ENCODE measurements around the gene RRP1B.
"Not testable (repeated sequence)": the region's sequence is repeated elsewhere in the genome, so short reads cannot be mapped to it uniquely, and the experiment has no call there.

Gene RRP1B

GRCh38 chr21:43667191-43667904, 8.0 kb downstream of the RRP1B start:
- DNase-seq, result no peak

GRCh38 chr21:43669828-43670605, 10.7 kb downstream of the RRP1B start:
- ATAC-seq (no peak), DNase-seq (no peak)

More at GRCh38 chr21:43667191-43667904, 8.0 kb downstream of the RRP1B start:
- ATAC-seq, result peak; percentile 75

GRCh38 chr21:43675871-43676270, 16.5 kb downstream of the RRP1B start:
- no peak for ATAC-seq
- DNase-seq, result no peak

- no peak for DNase-seq
- ATAC-seq, result no peak
Observed at GRCh38 chr21:43676391-43676790, 17.0 kb downstream of the RRP1B start.

- ATAC-seq (no peak), DNase-seq (no peak)
Observed at GRCh38 chr21:43679951-43680350, 20.6 kb downstream of the RRP1B start.

- not testable (repeated sequence) for DNase-seq, ATAC-seq
Observed at GRCh38 chr21:43680421-43680820, 21.1 kb downstream of the RRP1B start.

- ATAC-seq, result no peak
- no peak for DNase-seq
Observed at GRCh38 chr21:43681650-43682049, 22.3 kb downstream of the RRP1B start.

- no peak for DNase-seq
- ATAC-seq, result no peak
Observed at GRCh38 chr21:43684424-43684823, 25.1 kb downstream of the RRP1B start.

- ATAC-seq (no peak), DNase-seq (no peak)
Observed at GRCh38 chr21:43686811-43687565, 27.6 kb downstream of the RRP1B start.

- no peak for DNase-seq
Observed at GRCh38 chr21:43687566-43688399, 28.4 kb downstream of the RRP1B start.

GRCh38 chr21:43688906-43689305, 29.5 kb downstream of the RRP1B start:
- DNase-seq, result no peak
- ATAC-seq, result no peak

More at GRCh38 chr21:43687566-43688399, 28.4 kb downstream of the RRP1B start:
- peak; percentile 33 for ATAC-seq

GRCh38 chr21:43689556-43690337, 30.4 kb downstream of the RRP1B start:
- DNase-seq, result no peak
- ATAC-seq, result no peak

- ATAC-seq, result no peak
- DNase-seq, result no peak
Observed at GRCh38 chr21:43690346-43690745, 31.0 kb downstream of the RRP1B start.

- DNase-seq (no peak), ATAC-seq (no peak)
Observed at GRCh38 chr21:43691086-43691795, 31.9 kb downstream of the RRP1B start.

- DNase-seq, result no peak
- ATAC-seq, result no peak
Observed at GRCh38 chr21:43691801-43692200, 32.4 kb downstream of the RRP1B start.

GRCh38 chr21:43692949-43693348, 33.6 kb downstream of the RRP1B start:
- DNase-seq (no peak), ATAC-seq (no peak)

GRCh38 chr21:43693981-43694380, 34.6 kb downstream of the RRP1B start:
- DNase-seq (no peak), ATAC-seq (no peak)

- ATAC-seq (no peak), DNase-seq (no peak)
Observed at GRCh38 chr21:43694437-43695079, 35.2 kb downstream of the RRP1B start.

- ATAC-seq (no peak), DNase-seq (no peak)
Observed at GRCh38 chr21:43696214-43696613, 36.9 kb downstream of the RRP1B start.

All from stimulated activated naive CD8-positive, alpha-beta T cell treated with anti-CD3 and anti-CD28 coated beads, Interleukin-15, Interleukin-2, amounts not matched to agents 100 U/mL and 50 U/mL, for 24 hours (primary cell).